H1 (cell line): ENCODE measurements around the gene KLHL18. TPM values are rescaled to one million over a fixed set of nuclear protein-coding genes. Genes with fewer than 3 reads are reported as not detected.
"Not testable (repeated sequence)": the region's sequence is repeated elsewhere in the genome, so short reads cannot be mapped to it uniquely, and the experiment has no call there.

Experiments
- CTCF ChIA-PET: fragments of 300-600 bp; sonication (Branson Sonifier 250); formaldehyde crosslinking; loops from one replicate; lab custom pipeline; 2021; ENCODE audit not compliant: partially characterized antibody; lab: Charles Lee
- POLR2A ChIA-PET: fragments of 300-600 bp; sonication (Branson Sonifier 250); formaldehyde crosslinking; loops from one replicate; lab custom pipeline; 2021; ENCODE audit warnings: inconsistent platforms; ENCODE audit not compliant: partially characterized antibody; lab: Charles Lee
- DNase-seq, 2 experiments: peaks; one replicate each; pipeline versions ENCODE4 v3.0.0 to v3.0.0-alpha.2; 2010 to 2022; ENCODE audit warnings: low spot score in 2 of 2, low read depth in 1 of 2, mixed read lengths in 1 of 2
- FAIRE-seq: peaks from 2 replicates; lab custom pipeline; 2011; peaks lifted over from hg19 to GRCh38; lab: Jason Lieb, UNC
- H2AFZ ChIP-seq: 2 replicates; pipeline ENCODE4 v1.8.1; 2012; ENCODE audit warnings: low read length, inconsistent platforms
- H2AK5ac ChIP-seq: 2 replicates; pipeline ENCODE4 v1.6.1; 2013; ENCODE audit warnings: low read depth, low read length
- H2BK120ac ChIP-seq: replicated peaks from 2 replicates; pipeline ENCODE3; 2013; ENCODE audit warnings: low read depth, low read length, inconsistent platforms
- H2BK12ac ChIP-seq: 2 replicates; pipeline ENCODE4 v1.6.1; 2013; ENCODE audit warnings: low read depth, low read length
- H2BK15ac ChIP-seq: 2 replicates; pipeline ENCODE4 v1.6.1; 2013; ENCODE audit warnings: low read length
- H2BK20ac ChIP-seq: 2 replicates; pipeline ENCODE4 v1.6.1; 2013; ENCODE audit warnings: low read length
- H2BK5ac ChIP-seq: 2 replicates; pipeline ENCODE4 v1.6.1; 2013; ENCODE audit warnings: low read depth, low read length
- H3K14ac ChIP-seq: 2 replicates; pipeline ENCODE4 v1.6.1; 2013; ENCODE audit warnings: inconsistent platforms; ENCODE audit not compliant: insufficient read length
- H3K18ac ChIP-seq: 2 replicates; pipeline ENCODE4 v1.6.1; 2013; ENCODE audit warnings: low read length; ENCODE audit errors: extremely low read depth
- H3K23ac ChIP-seq: 2 replicates; pipeline ENCODE4 v1.6.1; 2013; ENCODE audit warnings: inconsistent platforms; ENCODE audit not compliant: insufficient read length
- H3K23me2 ChIP-seq: 2 replicates; pipeline ENCODE4 v1.6.1; 2013; ENCODE audit warnings: low read depth, low read length
- H3K27ac ChIP-seq: 2 replicates; pipeline ENCODE4 v1.6.1; 2011; ENCODE audit warnings: low read depth, low read length, inconsistent platforms
- H3K27me3 ChIP-seq, 4 experiments: replicated peaks in 1 of 4; 1 replicate in 1 of 4; 2 replicates in 3 of 4; pipeline versions ENCODE4 v1.6.1 to v1.8.1; 2011 to 2013; ENCODE audit warnings: low read length in 3 of 4, mild to moderate bottlenecking in 3 of 4, inconsistent platforms in 2 of 4, mixed read lengths in 2 of 4, moderate library complexity in 1 of 4; ENCODE audit not compliant: control insufficient read depth in 3 of 4, insufficient read depth in 3 of 4; ENCODE audit errors: extremely low read depth in 1 of 4
- H3K36me3 ChIP-seq, 4 experiments: 2 replicates each; pipeline versions ENCODE4 v1.6.1 to v1.8.1; 2011 to 2013; ENCODE audit warnings: mild to moderate bottlenecking in 4 of 4, low read length in 3 of 4, moderate library complexity in 2 of 4, control low read depth in 1 of 4, inconsistent platforms in 1 of 4; ENCODE audit not compliant: insufficient read depth in 4 of 4, control insufficient read depth in 2 of 4
- H3K4ac ChIP-seq: replicated peaks from 2 replicates; pipeline ENCODE3; 2013; ENCODE audit warnings: low read length, low read depth, mixed read lengths, inconsistent platforms; ENCODE audit not compliant: insufficient read length
- H3K4me1 ChIP-seq, 4 experiments: replicated peaks in 1 of 4; 1 replicate in 1 of 4; 2 replicates in 3 of 4; pipeline versions ENCODE4 v1.6.1 to v1.8.1; 2011 to 2013; ENCODE audit warnings: low read length in 3 of 4, inconsistent platforms in 2 of 4, mixed read lengths in 1 of 4; ENCODE audit not compliant: insufficient read depth in 4 of 4, control insufficient read depth in 3 of 4
- H3K4me2 ChIP-seq, 2 experiments: 2 replicates each; pipeline versions ENCODE4 v1.6.1 to v1.8.1; 2011 to 2013; ENCODE audit warnings: low read depth in 2 of 2, low read length in 2 of 2, control low read depth in 1 of 2, inconsistent platforms in 1 of 2, mild to moderate bottlenecking in 1 of 2; ENCODE audit not compliant: insufficient read depth in 1 of 2
- H3K4me3 ChIP-seq, 4 experiments: fragments of 200-600, 300-600 bp in 1 of 4; sonication (generic), shearing (Covaris generic), sonication (Bioruptor Twin) in 1 of 4; 2 replicates each; pipeline versions ENCODE4 v1.5.1 to v1.8.1; 2011 to 2016; ENCODE audit warnings: low read length in 4 of 4, low read depth in 3 of 4, control low read depth in 2 of 4, inconsistent platforms in 2 of 4, mild to moderate bottlenecking in 2 of 4, mixed read lengths in 1 of 4, moderate library complexity in 1 of 4; ENCODE audit not compliant: insufficient read depth in 2 of 4; ENCODE audit errors: extremely low read depth in 1 of 4
- H3K56ac ChIP-seq: replicated peaks from 2 replicates; pipeline ENCODE3; 2013; ENCODE audit warnings: low read depth, mild to moderate bottlenecking, mixed read lengths, low read length, inconsistent platforms; ENCODE audit not compliant: insufficient read length
- H3K79me1 ChIP-seq: 2 replicates; pipeline ENCODE4 v1.6.1; 2013; ENCODE audit warnings: low read depth, low read length, control low read depth
- H3K79me2 ChIP-seq, 2 experiments: 2 replicates each; pipeline versions ENCODE4 v1.6.1 to v1.8.1; 2012 to 2013; ENCODE audit warnings: low read length in 2 of 2, mild to moderate bottlenecking in 2 of 2, inconsistent platforms in 1 of 2; ENCODE audit not compliant: insufficient read depth in 2 of 2, control insufficient read depth in 1 of 2
- H3K9ac ChIP-seq, 4 experiments: replicated peaks in 1 of 4; 1 replicate in 1 of 4; 2 replicates in 3 of 4; pipeline versions ENCODE4 v1.6.1 to v1.8.1; 2011 to 2013; ENCODE audit warnings: low read depth in 3 of 4, low read length in 3 of 4, control low read depth in 2 of 4, mild to moderate bottlenecking in 2 of 4, moderate library complexity in 2 of 4, inconsistent platforms in 1 of 4; ENCODE audit errors: extremely low read depth in 1 of 4
- H3K9me3 ChIP-seq, 2 experiments: 2 replicates each; pipeline versions ENCODE4 v1.6.1 to v1.8.1; 2012 to 2013; ENCODE audit warnings: mild to moderate bottlenecking in 2 of 2, moderate library complexity in 2 of 2, control low read depth in 1 of 2, inconsistent platforms in 1 of 2, low read depth in 1 of 2, low read length in 1 of 2, mixed read lengths in 1 of 2; ENCODE audit not compliant: insufficient read depth in 2 of 2
- H4K20me1 ChIP-seq, 2 experiments: replicated peaks in 1 of 2; 2 replicates each; pipeline versions ENCODE3 to v1.8.1; 2011 to 2013; ENCODE audit warnings: inconsistent platforms in 2 of 2, low read length in 2 of 2, mild to moderate bottlenecking in 1 of 2; ENCODE audit not compliant: insufficient read depth in 2 of 2, control insufficient read depth in 1 of 2
- H4K5ac ChIP-seq: 2 replicates; pipeline ENCODE4 v1.6.1; 2013; ENCODE audit warnings: low read length, low read depth, mixed read lengths, inconsistent platforms; ENCODE audit not compliant: insufficient read length
- H4K8ac ChIP-seq: 2 replicates; pipeline ENCODE4 v1.8.0; 2013; ENCODE audit warnings: mild to moderate bottlenecking, moderate library complexity, low read length, inconsistent platforms; ENCODE audit not compliant: insufficient read depth; ENCODE audit errors: extremely low read depth
- H4K91ac ChIP-seq: replicated peaks from 2 replicates; pipeline ENCODE3; 2013; ENCODE audit warnings: low read length, mixed read lengths, inconsistent platforms; ENCODE audit not compliant: insufficient read length
- WGBS, 2 experiments: shearing (Covaris generic) in 1 of 2; methylation state at CpG; one replicate each; pipeline versions ENCODE4 v1.1.6 to v1.1.7; 2013 to 2015; ENCODE audit warnings: low lambda C conversion rate in 2 of 2, mixed read lengths in 2 of 2, inconsistent platforms in 1 of 2, low coverage in 1 of 2, missing lambda C conversion rate in 1 of 2; ENCODE audit not compliant: insufficient replicate concordance in 2 of 2, insufficient coverage in 1 of 2, insufficient read length in 1 of 2; ENCODE audit errors: extremely low coverage in 1 of 2, missing lambda C conversion rate in 1 of 2; 5-methylcytosine and 5-hydroxymethylcytosine counted together
- polyA plus RNA-seq, 7 experiments: library from polyadenylated mRNA; depleted of rRNA in 3 of 7; stranded (reverse) in 5 of 7; unstranded in 2 of 7; fragments of >200 nt in 5 of 7; fragments of 200-250 nt in 2 of 7; gene quantifications; 1 replicate in 5 of 7; 2 replicates in 1 of 7; 4 replicates in 1 of 7; pipeline versions ENCODE4 v1.2.1 to v1.2.3, GENCODE V29; 2011 to 2013; ENCODE audit warnings: missing spikeins in 2 of 7, mixed read lengths in 2 of 7
- total RNA-seq: library from RNA; stranded (reverse); fragmentation: NEBNext Ultra II Directional; extraction: Animal tissue kit (Norgen Biotek cat#: 25700); gene quantifications from 2 replicates; pipeline ENCODE4 v1.2.1, GENCODE V29; 2021

The KLHL18 gene
- total and polyA plus RNA-seq, 2 of the 8 experiments (the other 6 are each of a cell fraction or from before 2014, with no cell fraction given): 19.9 to 31.7 TPM

DNA sequence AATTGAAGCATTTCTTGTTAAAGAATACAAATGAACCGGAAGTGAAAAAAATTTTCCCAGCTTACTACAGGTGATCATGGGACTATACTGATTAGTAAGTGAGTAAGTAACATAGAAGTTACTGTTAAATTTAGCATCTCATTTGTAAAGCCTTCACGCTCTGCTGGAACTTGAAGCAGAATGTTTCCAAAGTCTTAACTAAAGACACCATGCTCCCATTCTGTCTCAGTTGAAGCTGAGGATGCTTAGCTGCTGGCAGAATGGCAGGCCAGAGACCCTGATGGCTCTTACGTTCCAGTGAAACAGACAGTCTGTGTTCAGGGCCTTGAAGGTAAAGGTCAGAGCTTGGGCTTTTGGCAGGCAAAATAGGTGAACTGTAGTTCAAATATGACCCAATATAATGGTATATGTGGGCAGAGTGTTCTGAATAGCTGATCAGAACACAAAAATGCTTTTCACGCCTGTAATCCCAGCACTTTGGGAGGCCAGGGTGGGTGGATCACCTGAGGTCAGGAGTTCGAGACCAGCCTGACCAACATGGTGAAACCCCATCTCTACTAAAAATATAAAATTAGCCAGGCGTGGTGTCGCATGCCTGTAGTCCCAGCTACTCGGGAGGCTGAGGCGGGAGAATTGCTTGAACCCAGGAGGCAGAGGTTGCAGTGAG, 9.1 kb downstream of the KLHL18 start:
- H2AFZ ChIP-seq, H3K23ac ChIP-seq, H3K27me3 ChIP-seq, H3K14ac ChIP-seq, H3K4ac ChIP-seq, H4K91ac ChIP-seq, H3K4me2 ChIP-seq, H3K4me1 ChIP-seq, H2BK12ac ChIP-seq, DNase-seq, H3K9me3 ChIP-seq, H3K56ac ChIP-seq, H3K4me3 ChIP-seq, H3K9ac ChIP-seq, H4K5ac ChIP-seq, H4K8ac ChIP-seq, H2BK5ac ChIP-seq, H3K79me1 ChIP-seq, H2BK20ac ChIP-seq, H2AK5ac ChIP-seq, H2BK15ac ChIP-seq, H2BK120ac ChIP-seq, H3K18ac ChIP-seq, H3K27ac ChIP-seq, FAIRE-seq, H3K23me2 ChIP-seq: not testable (repeated sequence)
- Histone ChIP-seq H3K79me2 (peaks cover 0 to 88% of the 10 kb centered on the region in 2 experiments; a peak in 2 of 4 replicates), H3K36me3 (peaks cover 0 to 17% (median 3%) of the 10 kb centered on the region in 4 experiments; a peak in 4 of 8 replicates), H4K20me1 (peaks cover 10 to 12% of the 10 kb centered on the region in 2 experiments)
- 94% methylated on average over 9 of the region's 9 CpGs; no CpG with 5 or more reads in 1 of the 2 experiments for WGBS, 2 experiments
- CTCF ChIA-PET: interaction anchor here (1.2 to 1.7 kb wide), 4 partner anchors 10 to 41 kb away, joined by 4 to 5 read pairs (median 4); no protein-coding TSS in a partner anchor
- POLR2A ChIA-PET: interaction anchor here (0.6 to 2.8 kb wide), 3 partner anchors 10 to 292 kb away, joined by 3 to 16 read pairs (median 4); partner anchors contain the start of genes KIF9 and KLHL18
